C4-2B (cell line): ENCODE data around the gene SSTR4.

Experiments used
- CTCF ChIP-seq: fragments of 450-650 bp; conservative IDR thresholded peaks from 2 replicates; pipeline ENCODE4 v1.5.1; 2017; ENCODE audit warnings: mild to moderate bottlenecking
- ZFX ChIP-seq: fragments of 450-650 bp; IDR thresholded peaks from 2 replicates; pipeline ENCODE4 v1.6.1; 2017

GRCh38 chr20:22993823-22994222, 41.3 kb upstream of the SSTR4 start:
- TF ChIP-seq CTCF: no peak
- TF ChIP-seq ZFX: no peak
